Hepatocyte (in vitro differentiated cells): ENCODE results near the gene TTC7B.

Experiments used
- EZH2 ChIP-seq: fragments of 200-600 bp; sonication (generic); IDR thresholded peaks from 2 replicates; pipeline ENCODE4 v1.6.1; 2016; ENCODE audit warnings: antibody characterized with exemption, mild to moderate bottlenecking, borderline replicate concordance
- EZH2phosphoT487 ChIP-seq: fragments of 200-600 bp; sonication (generic); IDR thresholded peaks from one replicate; pipeline ENCODE4 v1.6.1; 2018; ENCODE audit warnings: antibody characterized with exemption, mild to moderate bottlenecking, low read depth, moderate library complexity; ENCODE audit not compliant: unreplicated experiment, severe bottlenecking
- TF ChIP-seq, protein P1 (sequence below): fragments of 200-600 bp; sonication (generic); IDR thresholded peaks from 2 replicates; pipeline ENCODE4 v1.5.1; 2016; ENCODE audit warnings: antibody characterized with exemption, mild to moderate bottlenecking; ENCODE audit not compliant: poor library complexity

DNA sequence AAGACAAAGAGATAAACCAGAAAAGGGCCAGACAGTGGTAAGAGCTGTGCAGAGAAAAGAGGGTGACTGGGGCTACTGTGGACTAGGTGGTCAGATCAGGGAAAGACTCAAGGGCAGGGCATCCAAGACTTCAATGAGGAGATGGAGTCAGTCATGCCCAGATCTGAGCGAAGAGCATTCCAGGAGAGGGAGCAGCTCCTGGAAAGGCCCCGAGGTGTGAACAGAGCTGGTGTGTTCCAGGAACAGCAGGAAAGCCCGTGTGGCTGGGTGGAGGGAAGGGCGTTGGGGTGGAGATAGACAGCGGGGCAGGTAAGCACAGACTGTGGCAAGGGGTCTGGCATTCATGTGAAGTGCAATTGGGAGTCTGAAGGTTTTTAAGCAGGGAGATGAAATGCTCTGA, 16.8 kb downstream of the TTC7B start:
- TF ChIP-seq, protein P1, sequence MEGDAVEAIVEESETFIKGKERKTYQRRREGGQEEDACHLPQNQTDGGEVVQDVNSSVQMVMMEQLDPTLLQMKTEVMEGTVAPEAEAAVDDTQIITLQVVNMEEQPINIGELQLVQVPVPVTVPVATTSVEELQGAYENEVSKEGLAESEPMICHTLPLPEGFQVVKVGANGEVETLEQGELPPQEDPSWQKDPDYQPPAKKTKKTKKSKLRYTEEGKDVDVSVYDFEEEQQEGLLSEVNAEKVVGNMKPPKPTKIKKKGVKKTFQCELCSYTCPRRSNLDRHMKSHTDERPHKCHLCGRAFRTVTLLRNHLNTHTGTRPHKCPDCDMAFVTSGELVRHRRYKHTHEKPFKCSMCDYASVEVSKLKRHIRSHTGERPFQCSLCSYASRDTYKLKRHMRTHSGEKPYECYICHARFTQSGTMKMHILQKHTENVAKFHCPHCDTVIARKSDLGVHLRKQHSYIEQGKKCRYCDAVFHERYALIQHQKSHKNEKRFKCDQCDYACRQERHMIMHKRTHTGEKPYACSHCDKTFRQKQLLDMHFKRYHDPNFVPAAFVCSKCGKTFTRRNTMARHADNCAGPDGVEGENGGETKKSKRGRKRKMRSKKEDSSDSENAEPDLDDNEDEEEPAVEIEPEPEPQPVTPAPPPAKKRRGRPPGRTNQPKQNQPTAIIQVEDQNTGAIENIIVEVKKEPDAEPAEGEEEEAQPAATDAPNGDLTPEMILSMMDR, result no peak
- TF ChIP-seq EZH2 (no peak), EZH2phosphoT487 (no peak)
